ENCODE measurements around the gene POLR1E.

GRCh38 chr9:37447111-37447510, 38.6 kb upstream of the POLR1E start:
- TF ChIP-seq POLR2A (IDR thresholded peaks at IDR 0.05) = no peak
- TF ChIP-seq, protein P1, sequence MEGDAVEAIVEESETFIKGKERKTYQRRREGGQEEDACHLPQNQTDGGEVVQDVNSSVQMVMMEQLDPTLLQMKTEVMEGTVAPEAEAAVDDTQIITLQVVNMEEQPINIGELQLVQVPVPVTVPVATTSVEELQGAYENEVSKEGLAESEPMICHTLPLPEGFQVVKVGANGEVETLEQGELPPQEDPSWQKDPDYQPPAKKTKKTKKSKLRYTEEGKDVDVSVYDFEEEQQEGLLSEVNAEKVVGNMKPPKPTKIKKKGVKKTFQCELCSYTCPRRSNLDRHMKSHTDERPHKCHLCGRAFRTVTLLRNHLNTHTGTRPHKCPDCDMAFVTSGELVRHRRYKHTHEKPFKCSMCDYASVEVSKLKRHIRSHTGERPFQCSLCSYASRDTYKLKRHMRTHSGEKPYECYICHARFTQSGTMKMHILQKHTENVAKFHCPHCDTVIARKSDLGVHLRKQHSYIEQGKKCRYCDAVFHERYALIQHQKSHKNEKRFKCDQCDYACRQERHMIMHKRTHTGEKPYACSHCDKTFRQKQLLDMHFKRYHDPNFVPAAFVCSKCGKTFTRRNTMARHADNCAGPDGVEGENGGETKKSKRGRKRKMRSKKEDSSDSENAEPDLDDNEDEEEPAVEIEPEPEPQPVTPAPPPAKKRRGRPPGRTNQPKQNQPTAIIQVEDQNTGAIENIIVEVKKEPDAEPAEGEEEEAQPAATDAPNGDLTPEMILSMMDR (IDR thresholded peaks at IDR 0.05) = no peak
